ENCODE data around the gene PROM1. TPM values are rescaled to one million over a fixed set of nuclear protein-coding genes. Genes with fewer than 3 reads are reported as not detected.

Gene PROM1
- total and polyA plus RNA-seq, 2 of the 4 experiments (the other 2 are of a cell fraction) = not detected

DNA sequence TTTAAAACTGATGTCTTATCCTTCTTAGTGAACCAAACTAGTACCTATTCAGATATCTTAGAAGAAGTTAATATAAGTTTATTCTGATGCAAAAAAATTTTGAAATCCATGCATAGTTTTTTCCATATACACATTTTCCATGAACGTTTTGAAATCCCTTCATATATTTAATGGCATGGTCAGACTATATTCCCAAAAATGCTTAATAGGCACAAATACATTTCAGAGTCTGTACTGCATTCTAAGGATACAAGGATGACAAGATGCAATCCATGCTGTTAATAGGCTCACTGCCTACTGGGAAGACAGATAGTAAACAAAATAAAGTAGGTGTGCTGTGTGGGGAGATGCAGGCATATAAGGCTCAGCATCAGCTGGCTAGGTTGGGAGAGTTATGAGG lies 33.2 kb downstream of the PROM1 start:
- Histone ChIP-seq H3K4me3 (ENCODE audit: insufficient read depth, low read depth, low read length) (no peak overlapping the region), H3K9me3 (ENCODE audit: control insufficient read depth, insufficient read depth, low read length) (no peaks in the 10 kb centered on the region), H2AFZ (replicated peaks; ENCODE audit: low read length, poor library complexity) (no peak overlapping the region), H4K5ac (ENCODE audit: low read depth, low read length) (no peak overlapping the region), H3K36me3 (ENCODE audit: control insufficient read depth, insufficient read depth, low read length) (no peaks in the 10 kb centered on the region), H2BK15ac (ENCODE audit: low read depth, low read length) (no peak overlapping the region), H3K9ac (ENCODE audit: low read depth, low read length) (no peak overlapping the region), H3K14ac (replicated peaks; ENCODE audit: low read depth, low read length) (no peak overlapping the region), H3K9me1 (ENCODE audit: insufficient read depth, low read length) (no peaks in the 10 kb centered on the region), H3K56ac (ENCODE audit: extremely low read depth, insufficient read depth, low read length) (no peak overlapping the region), H3K79me1 (ENCODE audit: low read depth in 1 of 2, low read length in 2 of 2) (no peaks in the 10 kb centered on the region), H2BK20ac (ENCODE audit: low read depth, low read length) (no peak overlapping the region), H3K27ac (ENCODE audit: insufficient read depth, low read length) (no peak overlapping the region), H3K18ac (ENCODE audit: low read depth, low read length) (no peak overlapping the region), H2BK5ac (ENCODE audit: low read depth, low read length, poor library complexity, severe bottlenecking) (no peak overlapping the region), H2BK120ac (ENCODE audit: low read depth, low read length) (no peak overlapping the region), H3K27me3 (ENCODE audit: control insufficient read depth, insufficient read depth, low read length) (peaks cover 29% of the 10 kb centered on the region), H4K91ac (ENCODE audit: insufficient read depth, low read depth, low read length) (no peak overlapping the region), H3K4me2 (ENCODE audit: low read depth, low read length) (no peak overlapping the region), H2AK5ac (ENCODE audit: low read depth, low read length) (no peak overlapping the region), H3K4me1 (ENCODE audit: control insufficient read depth, insufficient read depth, low read length) (no peaks in the 10 kb centered on the region), H3K4ac (ENCODE audit: low read depth, low read length) (no peak overlapping the region), H2AK9ac (replicated peaks; ENCODE audit: low read depth, low read length, poor library complexity) (no peak overlapping the region), H4K20me1 (ENCODE audit: insufficient read depth, low read length) (no peaks in the 10 kb centered on the region), H4K8ac (ENCODE audit: low read depth in 2 of 2, low read length in 2 of 2) (no peak overlapping the region), H3K23ac (ENCODE audit: low read depth, low read length) (no peak overlapping the region)
- POLR2A ChIA-PET (ENCODE audit: unreplicated experiment) = no interaction called here
- no TSS peak for BruUV-seq (replicated peaks)
- dilution Hi-C loops (cut with HindIII; ENCODE audit: low sequenced_read_pairs, unreplicated experiment) = no loop called here
- CTCF ChIA-PET = no interaction called here
- no CpG with 5 or more reads among the region's 1 CpG for WGBS, 2 experiments (ENCODE audit: extremely low coverage in 2 of 2, insufficient read length in 1 of 2)
- DNase-seq = no peak
- intact Hi-C loops (cut with micrococcal nuclease) = no loop called here
- in situ Hi-C loops (cut with MboI; ENCODE audit: low sequenced_read_pairs) = no loop called here
- no peak for TF ChIP-seq MXI1 (IDR thresholded peaks at IDR 0.05; ENCODE audit: borderline replicate concordance, low read depth, low read length)
- TF ChIP-seq MAFK (IDR thresholded peaks at IDR 0.05; ENCODE audit: low read depth, low read length) = peak; percentile 67
- ATAC-seq (ENCODE audit: low read depth) = no peak
